DND-41 (cell line): ENCODE measurements around the gene BARHL2.

Experiments used
- ATAC-seq: fragments of 200-7000 bp; cut with Tn5 transposase; 3 replicates; pipeline ENCODE4 v1.9.1; 2021; ENCODE audit warnings: low read depth; ENCODE audit not compliant: insufficient read depth
- DNase-seq: peaks from one replicate; pipeline ENCODE4 v3.0.0-alpha.2; 2020
- H2AFZ ChIP-seq: 2 replicates; pipeline ENCODE4 v1.6.0; 2012; ENCODE audit warnings: low read depth, low read length
- H3K27ac ChIP-seq: 2 replicates; pipeline ENCODE4 v1.5.1; 2012; ENCODE audit warnings: low read length, inconsistent platforms
- H3K27me3 ChIP-seq: fragments of 200-600 bp; sonication (generic); 2 replicates; pipeline ENCODE4 v1.6.0; 2012; ENCODE audit warnings: low read length, mild to moderate bottlenecking, inconsistent platforms; ENCODE audit not compliant: insufficient read depth, poor library complexity
- H3K36me3 ChIP-seq: 2 replicates; pipeline ENCODE4 v1.5.1; 2012; ENCODE audit warnings: low read length, inconsistent platforms; ENCODE audit not compliant: insufficient read depth
- H3K4me1 ChIP-seq: 2 replicates; pipeline ENCODE4 v1.5.1; 2012; ENCODE audit warnings: mild to moderate bottlenecking, low read length; ENCODE audit not compliant: insufficient read depth
- H3K4me2 ChIP-seq: 2 replicates; pipeline ENCODE4 v1.6.0; 2012; ENCODE audit warnings: mild to moderate bottlenecking, moderate library complexity, low read length, inconsistent platforms; ENCODE audit not compliant: insufficient read depth
- H3K4me3 ChIP-seq, 2 experiments: fragments of 200-600 bp in 1 of 2; shearing (Covaris generic) in 1 of 2; 2 replicates each; pipeline ENCODE4 v1.5.1; 2012 to 2016; ENCODE audit warnings: inconsistent platforms in 2 of 2, low read length in 2 of 2, mild to moderate bottlenecking in 2 of 2, low read depth in 1 of 2, moderate library complexity in 1 of 2
- H3K79me2 ChIP-seq: 2 replicates; pipeline ENCODE4 v1.6.0; 2012; ENCODE audit warnings: low read length, inconsistent platforms; ENCODE audit not compliant: insufficient read depth
- H3K9ac ChIP-seq: 2 replicates; pipeline ENCODE4 v1.6.0; 2012; ENCODE audit warnings: low read depth, mild to moderate bottlenecking, inconsistent platforms, low read length, moderate library complexity
- H3K9me3 ChIP-seq: 2 replicates; pipeline ENCODE4 v1.5.1; 2012; ENCODE audit warnings: low read length, moderate library complexity, mild to moderate bottlenecking, inconsistent platforms; ENCODE audit not compliant: insufficient read depth, severe bottlenecking
- H4K20me1 ChIP-seq: 2 replicates; pipeline ENCODE4 v1.6.0; 2012; ENCODE audit warnings: low read length; ENCODE audit not compliant: insufficient read depth
- CTCF ChIP-seq: IDR thresholded peaks from 2 replicates; pipeline ENCODE4 v1.5.1; 2012; ENCODE audit warnings: borderline replicate concordance, low read length, moderate library complexity, mild to moderate bottlenecking; ENCODE audit not compliant: poor library complexity, severe bottlenecking; ENCODE audit errors: extremely low read depth
- EZH2 ChIP-seq: IDR thresholded peaks from 3 replicates; pipeline ENCODE4 v1.6.1; 2012; ENCODE audit warnings: borderline replicate concordance, low read depth, mild to moderate bottlenecking, moderate library complexity, low read length, inconsistent platforms; ENCODE audit not compliant: severe bottlenecking

Gene BARHL2

GRCh38 chr1:90728502-90729287, 11.6 kb upstream of the BARHL2 start:
- Histone ChIP-seq H3K9ac (no peak overlapping the region), H3K9me3 (no peaks in the 10 kb centered on the region), H3K79me2 (no peaks in the 10 kb centered on the region), H3K4me2 (no peak overlapping the region), H3K4me3 (no peak overlapping the region), H4K20me1 (no peaks in the 10 kb centered on the region), H3K27ac (no peak overlapping the region), H2AFZ (no peak overlapping the region), H3K27me3 (no peaks in the 10 kb centered on the region), H3K36me3 (no peaks in the 10 kb centered on the region), H3K4me1 (no peaks in the 10 kb centered on the region)
- TF ChIP-seq CTCF = no peak
- TF ChIP-seq EZH2 = no peak
- ATAC-seq (no peak), DNase-seq (no peak)

- no peak overlapping the region for H3K4me3 ChIP-seq
- TF ChIP-seq EZH2 (no peak), CTCF (no peak)
- H3K9ac ChIP-seq = no peak overlapping the region
- peaks cover 2% of the 10 kb centered on the region; the same call in 1 of the 2 replicates for H3K4me1 ChIP-seq
- ATAC-seq (no peak), DNase-seq (no peak)
- H3K9me3 ChIP-seq = no peaks in the 10 kb centered on the region
- H2AFZ ChIP-seq = no peak overlapping the region
- no peaks in the 10 kb centered on the region for H3K27me3 ChIP-seq
- no peak overlapping the region for H3K4me2 ChIP-seq
- H3K36me3 ChIP-seq = no peaks in the 10 kb centered on the region
- no peaks in the 10 kb centered on the region for H3K79me2 ChIP-seq
- H3K27ac ChIP-seq = no peak overlapping the region
- H4K20me1 ChIP-seq = no peaks in the 10 kb centered on the region
Measured at GRCh38 chr1:90727917-90728501, 10.9 kb upstream of the BARHL2 start.

- DNase-seq = no peak
- TF ChIP-seq CTCF (no peak), EZH2 (no peak)
- Histone ChIP-seq H2AFZ (no peak overlapping the region), H3K4me3 (no peak overlapping the region), H3K9ac (no peak overlapping the region), H3K9me3 (no peaks in the 10 kb centered on the region), H3K4me2 (no peak overlapping the region), H3K27me3 (no peaks in the 10 kb centered on the region), H3K4me1 (peaks cover 12% of the 10 kb centered on the region), H3K36me3 (no peaks in the 10 kb centered on the region), H4K20me1 (no peaks in the 10 kb centered on the region), H3K27ac (no peak overlapping the region), H3K79me2 (no peaks in the 10 kb centered on the region)
- ATAC-seq = no peak
Measured at GRCh38 chr1:90726986-90727480, 9.9 kb upstream of the BARHL2 start.
